Kidney epithelial cell (primary cell): Measurements from ENCODE around the gene ACP3. TPM values are rescaled to one million over a fixed set of nuclear protein-coding genes. Genes with fewer than 3 reads are reported as not detected.

Source experiments
- DNase-seq: peaks from one replicate; pipeline ENCODE4 v3.0.0-alpha.2; 2010; ENCODE audit warnings: low read depth
- H3K27me3 ChIP-seq: 2 replicates; pipeline ENCODE4 v1.6.0; 2011; ENCODE audit warnings: low read length; ENCODE audit not compliant: control insufficient read depth, insufficient read depth
- H3K36me3 ChIP-seq: 2 replicates; pipeline ENCODE4 v1.5.1; 2011; ENCODE audit warnings: low read length; ENCODE audit not compliant: control insufficient read depth, insufficient read depth
- H3K4me3 ChIP-seq: 2 replicates; pipeline ENCODE4 v1.5.1; 2011; ENCODE audit warnings: low read depth, mild to moderate bottlenecking, control low read depth, low read length
- CTCF ChIP-seq: IDR thresholded peaks from 2 replicates; pipeline ENCODE4 v1.5.1; 2011; ENCODE audit warnings: mild to moderate bottlenecking, moderate library complexity, low read length, control low read depth, inconsistent platforms; ENCODE audit not compliant: insufficient read depth, poor library complexity, severe bottlenecking
- total RNA-seq: library from RNA; depleted of rRNA; stranded (reverse); fragments of >200 nt; gene quantifications from 2 replicates; pipeline ENCODE4 v1.2.3, GENCODE V29; 2015

The ACP3 gene
- total RNA-seq, 1 donor from 2014 or later = 0.46 TPM

DNA sequence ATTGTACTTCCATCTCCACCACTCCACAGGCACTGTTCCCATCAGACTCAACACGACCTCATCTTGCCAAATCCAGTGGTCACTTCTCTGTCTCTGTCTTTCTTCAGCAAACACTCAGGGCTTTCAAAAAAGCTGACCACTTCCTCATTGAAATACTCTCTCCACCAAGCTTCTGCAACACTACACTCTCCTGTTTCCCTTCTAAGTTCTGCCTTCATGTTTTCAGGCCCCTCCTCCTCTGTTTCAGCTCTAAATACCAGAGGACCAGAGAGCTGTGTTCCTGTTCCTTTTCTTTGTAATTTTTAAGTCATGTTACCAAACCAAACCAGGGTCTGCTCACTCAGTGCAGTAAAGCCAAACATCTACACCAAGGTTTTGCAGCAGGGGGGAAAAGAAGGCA is 33.8 kb upstream of the ACP3 start:
- no peak for TF ChIP-seq CTCF
- DNase-seq = no peak
- Histone ChIP-seq H3K27me3 (no peaks in the 10 kb centered on the region), H3K4me3 (no peak overlapping the region), H3K36me3 (no peaks in the 10 kb centered on the region)

GRCh38 chr3:132283916-132284405 is 33.2 kb upstream of the ACP3 start:
- DNase-seq = no peak
- no peak overlapping the region for H3K4me3 ChIP-seq
- no peaks in the 10 kb centered on the region for H3K36me3 ChIP-seq
- no peaks in the 10 kb centered on the region for H3K27me3 ChIP-seq
- TF ChIP-seq CTCF = no peak

DNA sequence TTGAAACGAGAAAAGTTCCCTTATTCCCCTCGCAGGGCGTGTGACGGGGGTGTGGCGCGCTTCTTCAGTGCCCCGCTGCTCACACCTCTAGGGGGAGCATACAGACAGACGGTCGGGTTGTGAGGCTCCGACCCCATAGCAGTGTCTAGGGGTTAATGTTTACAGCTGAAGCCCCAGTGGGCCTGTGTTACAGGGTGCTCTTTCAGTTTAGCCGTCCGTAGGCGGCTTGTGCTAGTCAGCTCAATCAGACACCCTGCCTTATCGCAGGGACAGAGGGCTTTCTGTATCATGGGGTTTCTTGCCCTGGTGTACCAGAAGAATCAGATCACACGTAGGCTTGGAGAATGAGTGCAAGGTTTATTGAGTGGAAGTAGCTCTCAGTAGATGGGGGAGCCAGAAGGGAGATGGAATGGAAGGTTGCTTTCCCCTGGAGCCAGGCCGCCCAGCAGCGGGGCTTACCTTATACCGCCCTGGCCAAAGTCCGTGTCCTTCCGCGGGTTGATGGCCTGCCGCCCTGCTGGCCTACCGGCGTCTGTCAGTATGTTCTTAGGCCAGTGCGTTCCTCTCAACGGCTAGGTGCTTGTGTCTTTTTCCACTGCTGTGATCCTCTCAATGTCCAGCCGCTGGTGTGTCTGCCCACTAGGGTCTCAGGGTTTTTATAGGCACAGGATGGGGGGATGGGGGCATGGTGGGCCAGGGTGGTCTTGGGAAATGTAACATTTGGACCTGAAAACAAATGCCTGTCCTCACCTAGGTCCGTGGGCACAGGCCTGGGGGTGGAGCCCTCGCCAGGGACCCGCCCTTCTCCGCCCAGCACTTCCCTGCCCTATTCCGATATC is 32.2 kb upstream of the ACP3 start:
- H3K36me3 ChIP-seq = no peaks in the 10 kb centered on the region
- no peaks in the 10 kb centered on the region for H3K27me3 ChIP-seq
- TF ChIP-seq CTCF = no peak
- no peak overlapping the region for H3K4me3 ChIP-seq
- DNase-seq = no peak

DNA sequence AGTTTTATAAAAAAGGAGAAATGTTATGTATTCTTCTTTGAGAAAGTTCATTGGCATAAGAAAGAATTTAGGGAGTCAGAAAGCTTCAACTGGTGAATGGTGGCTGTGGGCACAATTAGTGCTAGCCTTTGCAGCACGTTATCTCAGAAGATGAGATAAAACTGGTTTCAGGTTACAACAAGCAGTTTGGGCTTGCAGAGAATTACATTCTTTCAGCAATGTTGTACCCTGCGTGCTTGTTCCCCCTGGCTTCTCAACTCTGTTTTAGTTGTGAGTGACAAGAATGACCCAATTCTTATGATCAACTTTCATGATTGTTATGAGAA is 31.6 kb upstream of the ACP3 start:
- Histone ChIP-seq H3K36me3 (no peaks in the 10 kb centered on the region), H3K4me3 (no peak overlapping the region), H3K27me3 (no peaks in the 10 kb centered on the region)
- no peak for TF ChIP-seq CTCF
- DNase-seq = no peak

- no peak for DNase-seq
- H3K4me3 ChIP-seq = no peak overlapping the region
- no peaks in the 10 kb centered on the region for H3K27me3 ChIP-seq
- no peak for TF ChIP-seq CTCF
- no peaks in the 10 kb centered on the region for H3K36me3 ChIP-seq
Measured at GRCh38 chr3:132286035-132286434, 31.2 kb upstream of the ACP3 start.

DNA sequence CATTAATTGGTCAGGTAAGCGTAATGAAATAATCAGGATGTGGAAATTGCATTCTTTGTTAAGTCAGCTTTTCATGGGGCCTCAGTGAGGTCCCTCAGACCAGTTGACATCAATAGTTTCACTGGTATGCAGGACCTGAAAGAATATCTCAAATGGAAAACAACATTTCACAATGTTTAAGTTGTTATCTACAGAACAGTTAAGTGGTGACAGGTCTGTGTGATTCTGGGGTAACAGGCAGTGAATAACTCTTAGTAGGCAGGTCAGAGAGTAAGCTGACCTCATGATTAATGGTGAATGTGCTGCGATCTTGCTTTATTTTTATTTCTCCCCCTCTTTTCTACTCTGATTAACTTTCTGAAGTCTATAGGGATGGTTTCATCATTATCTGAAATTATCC is 28.9 kb upstream of the ACP3 start:
- Histone ChIP-seq H3K4me3 (no peak overlapping the region), H3K27me3 (no peaks in the 10 kb centered on the region), H3K36me3 (no peaks in the 10 kb centered on the region)
- no peak for DNase-seq
- TF ChIP-seq CTCF = no peak
